Activated CD4-positive, alpha-beta T cell treated with anti-CD3 and anti-CD28 coated beads, Interleukin-2, amount 50 U/mL, for 24 hours (primary cell): ENCODE measurements around the gene ROBO1.

ENCODE experiments used
- DNase-seq, 2 donors: peaks; one replicate each; pipeline ENCODE4 v3.0.0-alpha.2; 2020; ENCODE audit warnings: low read depth in 1 of 2, low spot score in 1 of 2

The ROBO1 gene

GRCh38 chr3:79027593-79027992 lies 740.2 kb downstream of the ROBO1 start:
- no peak for DNase-seq

GRCh38 chr3:79019924-79020173 lies 747.9 kb downstream of the ROBO1 start:
- DNase-seq, result no peak

GRCh38 chr3:79019137-79019923 lies 748.5 kb downstream of the ROBO1 start:
- no peak for DNase-seq

GRCh38 chr3:79018671-79019136 lies 749.1 kb downstream of the ROBO1 start:
- no peak for DNase-seq

GRCh38 chr3:79018265-79018664 lies 749.5 kb downstream of the ROBO1 start:
- DNase-seq, result no peak

- DNase-seq, result no peak
Observed at GRCh38 chr3:79016587-79017376, 751.0 kb downstream of the ROBO1 start.

GRCh38 chr3:79015854-79016253 lies 751.9 kb downstream of the ROBO1 start:
- DNase-seq, result no peak

- DNase-seq, result no peak
Observed at GRCh38 chr3:79012946-79013362, 754.8 kb downstream of the ROBO1 start.

- DNase-seq, result no peak
Observed at GRCh38 chr3:79012530-79012913, 755.3 kb downstream of the ROBO1 start.

- DNase-seq, result no peak
Observed at GRCh38 chr3:79011821-79012529, 755.8 kb downstream of the ROBO1 start.

GRCh38 chr3:79009861-79010260 lies 757.9 kb downstream of the ROBO1 start:
- DNase-seq, result no peak

GRCh38 chr3:79006077-79006476 lies 761.7 kb downstream of the ROBO1 start:
- DNase-seq, result no peak

GRCh38 chr3:79005084-79005483 lies 762.7 kb downstream of the ROBO1 start:
- DNase-seq, result no peak

GRCh38 chr3:79003994-79004393 lies 763.8 kb downstream of the ROBO1 start:
- DNase-seq, result no peak

GRCh38 chr3:79002465-79003372 lies 765.1 kb downstream of the ROBO1 start:
- no peak for DNase-seq

GRCh38 chr3:79001255-79001654 lies 766.5 kb downstream of the ROBO1 start:
- DNase-seq, result no peak

GRCh38 chr3:78999139-78999538 lies 768.7 kb downstream of the ROBO1 start:
- DNase-seq, result no peak

GRCh38 chr3:78995087-78995486 lies 772.7 kb downstream of the ROBO1 start:
- DNase-seq, result no peak

GRCh38 chr3:78994174-78995027 lies 773.4 kb downstream of the ROBO1 start:
- no peak for DNase-seq

- DNase-seq, result no peak
Observed at GRCh38 chr3:78993375-78993774, 774.4 kb downstream of the ROBO1 start.
